ENCODE measurements around the gene PTPRCAP.

DNA sequence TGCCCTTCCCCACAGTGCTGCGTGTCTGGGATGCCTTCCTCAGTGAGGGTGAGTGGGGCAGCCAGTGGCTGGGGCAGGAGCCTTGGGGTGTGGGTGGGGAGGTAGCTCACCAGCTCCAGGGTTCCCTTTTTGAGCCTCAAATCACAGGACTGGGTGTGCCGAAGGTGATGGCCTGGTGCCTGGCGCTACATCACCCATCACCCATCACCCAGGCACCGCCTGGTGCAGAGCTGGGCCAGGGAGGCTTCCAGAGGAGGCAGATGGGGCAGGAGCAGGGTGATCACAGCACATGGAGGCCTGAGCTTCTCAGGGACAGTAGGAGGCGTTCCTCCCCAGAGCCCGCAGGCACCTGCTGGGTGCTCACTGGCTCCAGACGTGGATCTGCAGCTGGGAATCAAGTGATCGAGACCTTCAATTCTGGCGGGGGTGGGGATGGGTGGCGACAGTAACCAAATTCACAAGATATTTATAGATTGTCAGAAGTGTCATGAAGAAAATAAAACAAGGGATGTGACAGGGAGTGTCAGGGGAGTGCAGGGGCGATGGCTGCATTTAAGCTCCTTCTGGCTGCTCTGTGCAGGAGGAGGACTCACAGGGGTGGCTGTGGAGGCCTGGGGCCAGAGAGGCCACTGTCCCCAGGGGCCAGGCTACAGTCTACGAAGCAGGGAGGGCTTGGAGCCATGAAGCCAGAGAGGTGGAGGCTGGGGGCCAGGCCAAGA, 30.4 kb downstream of the PTPRCAP start:
- no peak for TF ChIP-seq CTCF (IDR thresholded peaks at IDR 0.05)
- TF ChIP-seq POLR2A (IDR thresholded peaks at IDR 0.05): no peak
